ENCODE measurements around the gene CARMIL1.
"Not testable (repeated sequence)": the region's sequence is repeated elsewhere in the genome, so short reads cannot be mapped to it uniquely, and the experiment has no call there.

CARMIL1 gene

GRCh38 chr6:25441663-25442270 is 162.6 kb downstream of the CARMIL1 start:
- DNase-seq (ENCODE audit: low read depth) = no peak
- no peak overlapping the region for H3K4me3 ChIP-seq (ENCODE audit: low read length)
- TF ChIP-seq CTCF (conservative IDR thresholded peaks at IDR 0.05; ENCODE audit: low read depth, low read length) = no peak

GRCh38 chr6:25442898-25443297 is 163.7 kb downstream of the CARMIL1 start:
- no peak overlapping the region for H3K4me3 ChIP-seq (ENCODE audit: low read length)
- no peak for DNase-seq (ENCODE audit: low read depth)
- TF ChIP-seq CTCF (conservative IDR thresholded peaks at IDR 0.05; ENCODE audit: low read depth, low read length) = no peak

DNA sequence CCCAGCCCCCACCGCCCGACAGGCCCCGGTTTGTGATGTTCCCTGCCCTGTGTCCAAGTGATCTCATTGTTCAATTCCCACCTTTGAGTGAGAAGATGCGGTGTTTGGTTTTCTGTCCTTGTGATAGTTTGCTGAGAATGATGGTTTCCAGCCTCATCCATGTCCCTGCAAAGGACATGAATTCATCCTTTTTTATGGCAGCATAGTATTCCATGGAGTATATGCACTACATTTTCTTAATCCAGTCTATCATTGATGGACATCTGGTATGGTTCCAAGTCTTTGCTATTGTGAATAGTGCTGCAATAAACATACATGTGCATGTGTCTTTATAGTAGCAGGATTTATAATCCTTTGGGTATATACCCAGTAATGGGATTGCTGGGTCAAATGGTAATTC is 165.3 kb downstream of the CARMIL1 start:
- H3K4me3 ChIP-seq (ENCODE audit: low read length); DNase-seq (ENCODE audit: low read depth): not testable (repeated sequence)

- no peak for TF ChIP-seq CTCF (conservative IDR thresholded peaks at IDR 0.05; ENCODE audit: low read depth, low read length)
- no peak for DNase-seq (ENCODE audit: low read depth)
- H3K4me3 ChIP-seq (ENCODE audit: low read length) = no peak overlapping the region
These were observed 167.8 kb downstream of the CARMIL1 start for GRCh38 chr6:25446830-25447569.

DNA sequence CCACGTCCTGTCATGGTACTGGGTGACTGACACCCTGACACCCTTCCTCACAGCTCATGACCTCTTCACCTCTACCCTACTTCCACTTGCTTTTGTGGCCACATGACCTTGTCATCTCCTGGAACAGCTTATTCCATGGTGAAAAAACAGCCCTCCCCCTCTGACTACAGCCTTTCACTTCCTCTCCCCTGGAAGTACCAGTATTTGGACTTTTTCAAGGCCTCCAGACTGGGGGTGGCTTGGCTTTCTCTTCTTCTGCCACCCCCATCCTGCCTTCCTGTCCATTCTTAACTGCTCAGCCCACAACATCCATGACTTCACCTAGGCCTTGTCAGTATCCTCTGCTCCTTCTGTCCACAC is 168.4 kb downstream of the CARMIL1 start:
- no peak for DNase-seq (ENCODE audit: low read depth)
- no peak overlapping the region for H3K4me3 ChIP-seq (ENCODE audit: low read length)
- TF ChIP-seq CTCF (conservative IDR thresholded peaks at IDR 0.05; ENCODE audit: low read depth, low read length) = no peak

- no peak for TF ChIP-seq CTCF (conservative IDR thresholded peaks at IDR 0.05; ENCODE audit: low read depth, low read length)
- DNase-seq (ENCODE audit: low read depth) = no peak
These were observed 169.9 kb downstream of the CARMIL1 start for GRCh38 chr6:25448965-25449538.

GRCh38 chr6:25449774-25450173 is 170.6 kb downstream of the CARMIL1 start:
- no peak for DNase-seq (ENCODE audit: low read depth)
- no peak overlapping the region for H3K4me3 ChIP-seq (ENCODE audit: low read length)
- no peak for TF ChIP-seq CTCF (conservative IDR thresholded peaks at IDR 0.05; ENCODE audit: low read depth, low read length)

More at GRCh38 chr6:25448965-25449538, 169.9 kb downstream of the CARMIL1 start:
- no peak overlapping the region for H3K4me3 ChIP-seq (ENCODE audit: low read length)
